ENCODE data around the gene ZNF789.
A peak's percentile ranks its signal among the peaks of the same experiment; 100 is the strongest.

The ZNF789 gene

DNA sequence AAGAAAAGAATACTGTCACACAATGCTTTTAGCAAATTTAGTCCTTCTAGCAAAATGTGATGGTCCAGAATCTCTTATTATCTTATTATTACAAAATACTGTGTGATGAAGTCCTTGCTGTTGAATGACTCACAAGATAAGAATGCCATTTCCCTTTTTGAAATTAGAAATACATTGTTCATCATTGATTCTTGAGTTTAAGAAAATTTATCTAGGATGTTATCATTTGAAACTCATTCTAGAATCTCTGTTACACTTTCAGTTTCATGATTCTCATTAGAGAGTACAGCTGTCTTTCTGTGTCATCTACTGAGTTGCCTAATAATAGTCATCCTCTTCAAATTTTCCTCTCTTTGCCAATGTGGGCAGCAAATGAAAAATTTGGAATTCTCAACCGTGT lies 41.4 kb downstream of the ZNF789 start:
- DNase-seq: no peak

DNA sequence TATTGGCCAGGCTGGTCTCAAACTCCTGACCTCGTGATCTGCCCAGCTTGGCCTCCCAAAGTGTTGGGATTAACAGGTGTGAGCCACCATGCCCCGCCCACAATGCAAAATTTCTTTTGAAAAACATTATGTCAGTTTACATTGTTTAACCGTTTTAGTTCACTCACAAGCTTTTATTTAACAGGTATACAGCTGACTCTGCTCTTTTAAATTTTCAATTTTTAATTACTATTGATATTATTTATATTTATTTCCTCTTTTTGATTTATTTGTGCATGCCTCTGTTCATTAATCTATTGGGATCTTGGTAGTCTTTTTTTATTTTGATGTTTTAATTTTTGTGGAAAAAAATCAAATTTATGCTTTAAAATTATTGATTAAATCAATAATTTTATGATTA lies 48.7 kb downstream of the ZNF789 start:
- DNase-seq: no peak

DNA sequence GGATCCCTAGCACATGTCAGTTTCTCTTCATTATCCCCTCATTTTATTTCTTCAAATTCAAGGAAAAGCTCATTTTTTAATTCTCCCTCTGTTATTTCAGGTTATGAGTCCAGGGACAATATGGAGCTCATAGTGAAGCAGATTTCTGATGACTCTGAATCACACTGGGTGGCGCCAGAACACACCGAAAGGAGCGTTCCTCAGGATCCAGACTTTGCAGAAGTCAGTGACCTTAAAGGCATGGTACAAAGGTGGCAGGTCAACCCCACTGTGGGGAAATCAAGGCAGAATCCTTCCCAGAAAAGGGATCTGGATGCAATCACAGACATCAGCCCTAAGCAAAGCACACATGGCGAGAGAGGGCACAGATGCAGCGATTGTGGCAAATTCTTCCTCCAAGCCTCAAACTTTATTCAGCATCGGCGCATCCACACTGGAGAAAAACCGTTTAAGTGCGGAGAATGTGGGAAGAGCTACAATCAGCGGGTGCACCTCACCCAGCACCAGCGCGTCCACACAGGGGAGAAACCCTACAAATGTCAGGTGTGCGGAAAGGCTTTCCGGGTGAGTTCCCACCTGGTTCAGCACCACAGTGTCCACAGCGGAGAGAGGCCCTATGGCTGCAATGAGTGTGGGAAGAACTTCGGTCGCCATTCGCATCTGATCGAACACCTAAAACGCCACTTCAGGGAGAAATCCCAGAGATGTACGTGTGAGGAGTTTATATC lies 53.2 kb downstream of the ZNF789 start:
- DNase-seq: peak; percentile 13 to 17

DNA sequence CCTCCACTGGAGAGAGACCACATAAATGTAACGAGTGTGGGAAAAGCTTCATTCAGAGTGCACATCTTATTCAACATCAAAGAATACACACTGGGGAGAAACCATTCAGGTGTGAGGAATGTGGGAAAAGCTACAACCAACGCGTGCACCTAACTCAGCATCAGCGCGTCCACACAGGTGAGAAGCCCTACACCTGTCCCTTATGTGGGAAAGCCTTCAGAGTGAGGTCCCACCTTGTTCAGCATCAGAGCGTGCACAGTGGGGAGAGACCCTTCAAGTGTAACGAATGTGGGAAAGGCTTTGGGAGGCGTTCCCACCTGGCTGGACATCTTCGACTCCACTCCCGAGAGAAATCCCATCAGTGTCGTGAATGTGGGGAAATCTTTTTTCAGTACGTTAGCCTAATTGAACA lies 58.7 kb downstream of the ZNF789 start:
- DNase-seq: no peak

DNA sequence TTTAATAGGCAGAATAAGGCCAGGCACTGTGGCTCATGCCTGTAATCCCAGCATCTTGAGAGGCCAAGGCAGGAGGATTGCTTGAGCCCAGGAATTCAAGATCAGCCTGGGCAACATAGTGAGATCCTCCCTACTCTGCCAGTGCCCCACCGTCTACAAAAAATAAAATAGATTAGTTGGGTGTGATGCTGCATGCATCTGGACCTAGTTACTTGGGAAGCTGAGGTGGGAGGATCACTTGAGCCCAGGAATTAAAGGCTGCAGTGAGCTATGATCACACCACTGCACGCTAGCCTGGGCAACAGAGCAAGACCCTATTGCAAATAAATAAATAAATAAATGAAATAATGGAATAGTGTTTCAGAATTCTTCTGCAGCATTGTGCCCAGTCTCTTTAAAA lies 63.0 kb downstream of the ZNF789 start:
- DNase-seq: no peak
